Keratinocyte (primary cell): ENCODE data around the gene VASN. TPM values are rescaled to one million over a fixed set of nuclear protein-coding genes. Genes with fewer than 3 reads are reported as not detected.

Experiments
- DNase-seq: peaks from one replicate; pipeline ENCODE4 v3.0.0-alpha.2; 2011; ENCODE audit warnings: low read depth, missing footprints, low spot score
- FAIRE-seq: peaks from 2 replicates; lab custom pipeline; 2011; peaks lifted over from hg19 to GRCh38; lab: Jason Lieb, UNC
- H2AFZ ChIP-seq: 2 replicates; pipeline ENCODE4 v1.6.0; 2012; ENCODE audit warnings: low read length, control low read depth, inconsistent platforms; ENCODE audit not compliant: control insufficient read depth
- H3K27ac ChIP-seq: 2 replicates; pipeline ENCODE4 v1.5.1; 2011; ENCODE audit warnings: low read length; ENCODE audit not compliant: control insufficient read depth, insufficient read depth
- H3K27me3 ChIP-seq: 3 replicates; pipeline ENCODE4 v1.6.0; 2011; ENCODE audit warnings: low read length; ENCODE audit not compliant: control insufficient read depth, insufficient read depth; ENCODE audit errors: extremely low read depth
- H3K36me3 ChIP-seq, 2 experiments: 2 replicates in 1 of 2; 3 replicates in 1 of 2; pipeline ENCODE4 v1.5.1; 2011; ENCODE audit warnings: low read length in 2 of 2, mild to moderate bottlenecking in 1 of 2; ENCODE audit not compliant: control insufficient read depth in 2 of 2, insufficient read depth in 2 of 2; ENCODE audit errors: extremely low read depth in 1 of 2
- H3K4me1 ChIP-seq: 3 replicates; pipeline ENCODE4 v1.5.1; 2011; ENCODE audit warnings: low read length; ENCODE audit not compliant: control insufficient read depth, insufficient read depth; ENCODE audit errors: extremely low read depth
- H3K4me2 ChIP-seq: 3 replicates; pipeline ENCODE4 v1.6.0; 2011; ENCODE audit warnings: low read depth, low read length; ENCODE audit not compliant: control insufficient read depth, insufficient read depth; ENCODE audit errors: extremely low read depth
- H3K4me3 ChIP-seq, 3 experiments: fragments of 200-600 bp in 1 of 3; sonication (generic) in 1 of 3; 2 replicates in 2 of 3; 3 replicates in 1 of 3; pipeline ENCODE4 v1.5.1; 2011 to 2016; ENCODE audit warnings: low read length in 3 of 3, mild to moderate bottlenecking in 3 of 3, control low read depth in 2 of 3, inconsistent platforms in 1 of 3, low read depth in 1 of 3, mixed read lengths in 1 of 3, mixed run types in 1 of 3, moderate library complexity in 1 of 3; ENCODE audit not compliant: control insufficient read depth in 2 of 3, insufficient read depth in 2 of 3; ENCODE audit errors: extremely low read depth in 1 of 3
- H3K79me2 ChIP-seq: 2 replicates; pipeline ENCODE4 v1.6.0; 2012; ENCODE audit warnings: low read length; ENCODE audit not compliant: control insufficient read depth, insufficient read depth
- H3K9ac ChIP-seq: 3 replicates; pipeline ENCODE4 v1.6.0; 2011; ENCODE audit warnings: low read length; ENCODE audit not compliant: control insufficient read depth, insufficient read depth; ENCODE audit errors: extremely low read depth
- H3K9me1 ChIP-seq: 3 replicates; pipeline ENCODE4 v1.6.0; 2011; ENCODE audit warnings: low read length; ENCODE audit not compliant: control insufficient read depth, insufficient read depth; ENCODE audit errors: extremely low read depth
- H3K9me3 ChIP-seq: 2 replicates; pipeline ENCODE4 v1.5.1; 2012; ENCODE audit warnings: low read depth, low read length; ENCODE audit not compliant: control insufficient read depth
- H4K20me1 ChIP-seq: 3 replicates; pipeline ENCODE4 v1.6.0; 2011; ENCODE audit warnings: low read length; ENCODE audit not compliant: control insufficient read depth, insufficient read depth; ENCODE audit errors: extremely low read depth
- CTCF ChIP-seq, 3 experiments: IDR thresholded peaks in 1 of 3; conservative IDR thresholded peaks in 1 of 3; optimal IDR thresholded peaks in 1 of 3; 2 replicates in 2 of 3; 3 replicates in 1 of 3; pipeline versions ENCODE3 to v1.5.1; 2011; ENCODE audit warnings: low read length in 3 of 3, mild to moderate bottlenecking in 3 of 3, moderate library complexity in 2 of 3, control low read depth in 1 of 3, inconsistent platforms in 1 of 3; ENCODE audit not compliant: insufficient read depth in 2 of 3; ENCODE audit errors: extremely low read depth in 1 of 3
- EZH2 ChIP-seq: IDR thresholded peaks from one replicate; pipeline ENCODE4 v1.6.1; 2012; ENCODE audit warnings: inconsistent platforms, mild to moderate bottlenecking, low read length, moderate library complexity
- dilution Hi-C: fragments of 300-500 bp; cut with MboI; formaldehyde crosslinking; loops from one replicate; pipeline ENCODE4 v1.7.0; 2020; ENCODE audit warnings: low sequenced_read_pairs; ENCODE audit not compliant: extremely low pct_ligation_motif_present
- polyA plus RNA-seq, 5 experiments: library from polyadenylated mRNA; depleted of rRNA in 3 of 5; stranded (reverse) in 3 of 5; stranded (forward) in 1 of 5; unstranded in 1 of 5; fragments of >200 nt; gene quantifications; 1 replicate in 1 of 5; 2 replicates in 3 of 5; 3 replicates in 1 of 5; pipeline versions ENCODE4 v1.2.1 to v1.2.3, GENCODE V29; 2011 to 2012; ENCODE audit warnings: missing spikeins in 2 of 5, low read depth in 1 of 5, low replicate concordance in 1 of 5

Gene VASN
- polyA plus RNA-seq, 1 donor (not counting 4 experiments of a cell fraction or from before 2014, with no cell fraction given), result 0.37 TPM

GRCh38 chr16:4401094-4401501 is 29.4 kb downstream of the VASN start:
- DNase-seq (no peak), FAIRE-seq (no peak)
- dilution Hi-C loops, result no loop called here
- no peak overlapping the region for H2AFZ ChIP-seq
- H3K9me3 ChIP-seq, result no peaks in the 10 kb centered on the region
- H3K27me3 ChIP-seq, result no peaks in the 10 kb centered on the region
- H3K36me3 ChIP-seq, result peaks cover 10 to 30% of the 10 kb centered on the region in 2 experiments
- H3K27ac ChIP-seq, result no peak overlapping the region
- no peak for TF ChIP-seq EZH2
- no peak for TF ChIP-seq CTCF (optimal IDR thresholded peaks at IDR 0.05 in 1 of 3, IDR thresholded peaks at IDR 0.05 in 1 of 3, conservative IDR thresholded peaks at IDR 0.05 in 1 of 3; ENCODE audit: extremely low read depth in 1 of 3, insufficient read depth in 2 of 3, low read length in 3 of 3)
- no peak overlapping the region for H3K9ac ChIP-seq
- no peaks in the 10 kb centered on the region for H3K9me1 ChIP-seq
- no peaks in the 10 kb centered on the region for H4K20me1 ChIP-seq
- H3K4me2 ChIP-seq, result no peak overlapping the region
- H3K79me2 ChIP-seq, result no peaks in the 10 kb centered on the region
- no peak overlapping the region for H3K4me3 ChIP-seq
- H3K4me1 ChIP-seq, result no peaks in the 10 kb centered on the region

- no peak overlapping the region for H3K9ac ChIP-seq
- H3K9me1 ChIP-seq, result no peaks in the 10 kb centered on the region
- H3K79me2 ChIP-seq, result no peaks in the 10 kb centered on the region
- no peak overlapping the region for H3K27ac ChIP-seq
- no peaks in the 10 kb centered on the region for H3K4me1 ChIP-seq
- dilution Hi-C loops, result no loop called here
- no peaks in the 10 kb centered on the region for H4K20me1 ChIP-seq
- H3K36me3 ChIP-seq, result peaks cover 10 to 28% of the 10 kb centered on the region in 2 experiments
- FAIRE-seq (no peak), DNase-seq (no peak)
- TF ChIP-seq EZH2 (no peak), CTCF (optimal IDR thresholded peaks at IDR 0.05 in 1 of 3, IDR thresholded peaks at IDR 0.05 in 1 of 3, conservative IDR thresholded peaks at IDR 0.05 in 1 of 3; ENCODE audit: extremely low read depth in 1 of 3, insufficient read depth in 2 of 3, low read length in 3 of 3) (no peak)
- no peak overlapping the region for H2AFZ ChIP-seq
- no peaks in the 10 kb centered on the region for H3K27me3 ChIP-seq
- no peaks in the 10 kb centered on the region for H3K9me3 ChIP-seq
- H3K4me3 ChIP-seq, result no peak overlapping the region
- no peak overlapping the region for H3K4me2 ChIP-seq
Observed at GRCh38 chr16:4401510-4401909, 29.9 kb downstream of the VASN start.
